Activated CD8-positive, alpha-beta memory T cell treated with anti-CD3 and anti-CD28 coated beads for 36 hours (primary cell): ENCODE data around the gene MRPL51. TPM values are rescaled to one million over a fixed set of nuclear protein-coding genes. Genes with fewer than 3 reads are reported as not detected.
"Not testable (repeated sequence)": the region's sequence is repeated elsewhere in the genome, so short reads cannot be mapped to it uniquely, and the experiment has no call there.

Experiments used
- CTCF ChIA-PET: fragments of 350-600 bp; sonication (Branson Sonifier 250); formaldehyde crosslinking; loops from one replicate; lab custom pipeline; 2021; ENCODE audit warnings: antibody characterized with exemption; lab: Charles Lee
- POLR2A ChIA-PET: fragments of 350-600 bp; sonication (Branson Sonifier 250); formaldehyde crosslinking; loops from one replicate; lab custom pipeline; 2021; ENCODE audit warnings: antibody characterized with exemption; lab: Charles Lee
- total RNA-seq, 2 experiments: library from RNA; stranded (reverse); gene quantifications; one replicate each; pipeline ENCODE4 v1.2.3, GENCODE V29; 2021

Gene MRPL51
- total RNA-seq, 2 experiments from 2014 or later, result 313 to 315 TPM

DNA sequence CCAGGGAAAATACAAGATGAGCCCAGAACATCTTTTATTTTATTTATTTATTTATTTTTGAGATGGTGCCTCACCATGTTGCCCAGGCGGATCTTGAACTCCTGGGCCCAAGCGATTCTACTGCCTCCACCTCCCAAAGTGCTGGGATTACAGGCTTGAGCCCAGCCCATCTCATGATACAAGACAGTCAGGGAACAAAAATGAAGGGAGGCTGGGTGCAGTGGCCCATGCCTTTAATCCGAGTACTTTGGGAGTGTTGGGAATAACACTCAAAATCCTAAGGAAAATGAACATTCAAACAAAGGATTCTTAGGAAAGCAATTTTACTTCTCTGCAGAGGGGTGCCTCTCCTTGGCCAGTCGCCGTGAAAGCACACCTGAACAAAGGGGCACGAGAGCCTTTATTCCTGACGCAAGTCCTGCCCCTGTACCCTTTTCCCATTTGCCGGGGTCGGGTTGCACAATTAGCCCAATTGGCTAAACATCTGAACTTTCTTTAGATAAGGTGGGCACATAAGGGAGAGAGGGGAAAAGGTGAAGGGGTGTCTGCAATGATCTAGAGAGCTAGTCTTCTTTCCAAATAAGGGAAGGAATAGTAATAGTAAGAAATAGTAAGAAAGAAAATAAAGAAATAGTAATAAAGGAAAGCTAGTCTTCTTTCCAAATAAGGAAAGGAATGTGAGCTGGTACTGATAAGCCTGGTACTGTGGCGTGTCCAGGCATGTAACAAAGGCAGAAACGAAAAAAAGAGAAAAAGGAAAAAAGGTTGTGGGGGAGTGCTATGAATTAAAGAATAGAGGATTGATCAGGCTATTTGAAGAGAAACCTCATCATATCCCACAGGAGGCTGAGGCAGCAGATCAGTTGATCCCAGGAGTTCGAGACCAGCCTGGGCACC, 14.3 kb upstream of the MRPL51 start:
- ChIA-PET POLR2A (interaction anchor here (1.2 kb wide), 1 partner anchor 32 kb away, joined by 3 read pairs; no protein-coding TSS in a partner anchor), CTCF (interaction anchor here (0.9 kb wide), 1 partner anchor 84 kb away, joined by 3 read pairs; no protein-coding TSS in a partner anchor)

DNA sequence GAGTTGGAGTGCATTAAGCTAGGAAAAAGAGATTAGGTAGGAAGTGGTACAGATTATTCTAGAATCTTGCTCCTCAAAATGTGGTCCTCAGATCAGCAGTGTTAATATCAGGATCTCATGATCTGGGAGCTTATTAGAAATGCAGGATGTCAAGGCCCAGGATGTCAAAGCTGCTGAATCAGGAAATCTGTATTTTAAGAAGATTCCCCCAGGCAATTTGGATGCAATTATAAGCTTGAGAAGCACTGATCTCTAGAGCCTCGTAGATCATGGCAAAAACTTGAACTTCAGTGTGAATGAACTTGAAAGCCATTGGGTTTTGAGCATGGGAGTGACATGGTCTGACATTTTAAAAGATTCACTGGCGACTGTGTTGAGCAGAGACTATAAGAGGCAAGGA, 7.4 kb upstream of the MRPL51 start:
- ChIA-PET POLR2A (no interaction called here), CTCF (no interaction called here)

DNA sequence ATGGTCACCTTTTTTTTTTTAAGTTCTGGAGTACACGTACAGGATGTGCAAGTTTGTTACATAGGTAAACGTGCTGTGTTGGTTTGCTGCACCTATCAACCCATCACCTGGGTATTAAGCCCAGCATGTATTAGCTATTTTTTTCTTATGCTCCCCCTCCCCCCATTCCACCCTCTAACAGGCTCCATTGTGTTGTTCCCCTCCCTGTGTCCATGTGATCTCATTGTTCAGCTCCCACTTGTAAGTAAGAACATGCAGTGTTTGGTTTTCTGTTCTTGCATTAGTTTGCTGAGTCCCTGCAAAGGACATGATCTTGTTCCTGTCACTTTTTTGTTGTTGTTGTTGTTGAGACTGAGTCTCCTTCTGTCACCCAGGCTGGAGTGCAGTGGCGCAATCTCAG, 4.2 kb upstream of the MRPL51 start:
- CTCF ChIA-PET, result interaction anchor here (1.2 to 1.4 kb wide), 2 partner anchors 14 to 38 kb away, joined by 3 read pairs; no protein-coding TSS in a partner anchor
- POLR2A ChIA-PET, result not testable (repeated sequence)

DNA sequence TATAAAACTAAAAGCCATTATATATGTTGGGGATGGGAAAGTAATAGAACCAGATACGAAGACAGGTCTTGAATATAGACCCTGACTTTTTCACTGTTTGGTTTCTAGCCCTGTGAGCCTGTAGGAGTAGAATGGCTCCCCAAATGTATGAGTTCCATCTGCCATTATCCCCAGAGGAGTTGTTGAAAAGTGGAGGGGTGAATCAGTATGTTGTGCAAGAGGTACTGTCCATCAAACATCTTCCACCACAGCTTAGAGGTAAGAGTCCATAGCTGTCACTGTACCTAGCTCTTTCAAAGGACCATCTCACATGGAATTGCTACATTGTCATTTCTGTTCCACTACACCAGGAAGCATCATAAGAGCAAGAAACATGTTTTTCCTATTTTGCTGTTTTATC, 1.9 kb upstream of the MRPL51 start:
- CTCF ChIA-PET, result interaction anchor here (0.7 to 1.3 kb wide), 4 partner anchors 30 to 72 kb away, joined by 3 to 5 read pairs (median 4); partner anchors contain the start of gene GAPDH
- POLR2A ChIA-PET, result interaction anchor here (1.0 kb wide), 1 partner anchor 38 kb away, joined by 7 read pairs; no protein-coding TSS in a partner anchor

DNA sequence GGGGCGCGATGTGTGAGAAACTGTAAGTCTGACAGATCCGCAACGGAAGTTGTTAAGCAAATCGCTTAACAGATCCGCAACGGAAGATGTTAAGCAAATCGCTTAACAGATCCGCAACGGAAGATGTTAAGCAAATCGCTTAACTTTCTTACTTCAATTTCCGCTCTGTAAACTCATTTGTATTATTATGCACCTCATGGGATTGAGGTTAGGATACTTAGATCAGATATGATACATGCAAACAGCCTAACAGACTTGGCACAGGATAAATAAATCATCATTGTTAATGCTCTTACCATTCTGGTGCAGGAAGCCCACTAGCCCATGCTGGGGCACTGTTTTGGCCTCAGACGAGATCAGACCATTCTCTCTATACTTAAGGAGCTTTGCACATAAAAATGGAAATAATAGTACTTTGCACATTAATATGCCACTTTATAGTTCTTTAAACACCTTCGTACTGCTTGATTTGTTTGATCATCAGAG, 1.2 kb upstream of the MRPL51 start:
- CTCF ChIA-PET, result interaction anchor here (0.7 to 1.3 kb wide), 3 partner anchors 40 to 71 kb away, joined by 4 to 5 read pairs (median 5); partner anchors contain the start of gene GAPDH
- POLR2A ChIA-PET, result interaction anchor here (1.0 kb wide), 1 partner anchor 38 kb away, joined by 7 read pairs; no protein-coding TSS in a partner anchor

DNA sequence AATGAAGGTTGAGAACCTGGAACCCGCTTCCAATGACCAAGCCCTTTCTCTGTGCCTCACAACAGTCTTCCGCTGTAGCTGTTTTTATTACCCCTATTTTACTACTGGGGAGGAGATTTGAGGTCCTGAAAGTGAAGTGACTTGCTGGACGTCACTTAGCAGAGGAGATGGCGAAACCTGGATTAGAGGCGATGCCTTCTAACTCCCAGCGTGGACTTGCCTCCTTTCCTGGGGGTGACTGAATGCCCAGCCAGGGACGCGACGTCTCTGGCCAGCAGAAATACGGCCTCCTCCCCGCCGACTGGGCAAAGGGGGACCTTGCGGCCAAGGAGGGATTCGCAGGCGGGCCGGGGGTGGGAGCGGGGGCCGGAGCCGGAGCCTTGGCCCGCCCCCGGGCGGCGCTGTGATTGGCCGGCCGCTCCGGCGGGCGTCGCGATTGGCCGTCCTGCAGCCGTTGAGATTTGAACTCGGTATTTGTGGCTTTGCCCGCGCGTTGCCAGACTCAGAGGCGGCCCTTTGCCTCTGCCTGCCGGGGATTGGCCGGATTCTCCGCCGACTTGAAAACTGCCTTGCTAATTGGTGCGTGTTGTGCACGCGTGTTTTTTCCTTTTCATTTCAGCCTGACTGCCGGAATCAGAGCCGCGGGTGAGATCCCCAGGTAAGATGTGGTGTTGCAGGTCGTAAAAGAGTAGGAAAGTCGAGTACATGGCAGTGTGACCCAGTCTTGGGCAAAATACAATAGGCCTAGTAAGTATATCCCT, 615 bp upstream of the MRPL51 start, which contains the start of gene NCAPD2:
TSS of gene NCAPD2 (plus strand) at position 606 of the 761 bp plus-strand sequence. CDS start 997 bp downstream, outside the sequence.
- CTCF ChIA-PET, result interaction anchor here (0.8 to 1.9 kb wide), 7 partner anchors 20 to 70 kb away, joined by 3 to 6 read pairs (median 5); no protein-coding TSS in a partner anchor
- POLR2A ChIA-PET, result interaction anchor here (0.5 to 2.0 kb wide), 14 partner anchors 9 to 374 kb away, joined by 3 to 16 read pairs (median 4); partner anchors contain the start of genes GAPDH, TPI1 and VAMP1

DNA sequence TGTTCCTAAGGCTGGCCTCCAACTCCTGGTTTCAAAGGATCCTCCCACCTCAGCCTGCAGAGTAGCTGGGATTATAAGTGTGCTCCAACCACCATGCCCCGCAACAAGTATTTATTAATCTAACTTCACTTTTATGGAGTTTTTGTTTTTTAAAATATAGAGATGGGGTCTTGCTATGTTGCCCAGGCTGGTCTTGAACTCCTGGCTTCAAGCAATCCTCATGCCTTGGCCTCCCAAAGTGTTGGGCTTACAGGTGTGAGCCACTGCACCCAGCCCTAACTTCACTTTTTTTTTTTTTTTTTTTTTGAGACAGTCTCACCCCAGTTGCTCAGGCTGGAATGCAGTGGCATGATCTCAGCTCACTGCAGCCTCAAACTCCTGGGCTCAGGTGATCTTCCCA, 2.4 kb downstream of the MRPL51 start:
- CTCF ChIA-PET, result interaction anchor here (0.7 kb wide), 1 partner anchor 358 kb away, joined by 5 read pairs; no protein-coding TSS in a partner anchor
- POLR2A ChIA-PET, result interaction anchor here (0.7 kb wide), 1 partner anchor 11 kb away, joined by 3 read pairs; no protein-coding TSS in a partner anchor

DNA sequence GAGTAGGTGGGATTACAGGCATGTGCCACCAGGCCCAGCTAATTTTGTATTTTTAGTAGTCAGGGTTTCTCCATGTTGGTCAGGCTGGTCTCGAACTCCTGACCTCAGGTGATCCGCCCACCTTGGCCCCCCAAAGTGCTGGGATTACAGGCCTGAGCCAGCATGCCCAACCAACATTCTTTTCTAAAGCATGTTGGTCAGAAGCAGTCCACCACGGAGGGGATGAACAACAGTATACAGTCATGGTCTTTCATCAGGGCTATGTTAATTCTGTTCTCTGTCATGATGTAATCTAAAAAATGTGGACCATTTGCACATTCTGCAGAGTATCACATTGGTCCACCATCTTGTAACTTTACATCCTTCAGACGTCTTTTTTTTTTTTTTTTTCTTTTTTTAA, 3.6 kb downstream of the MRPL51 start:
- ChIA-PET POLR2A (no interaction called here), CTCF (no interaction called here)

DNA sequence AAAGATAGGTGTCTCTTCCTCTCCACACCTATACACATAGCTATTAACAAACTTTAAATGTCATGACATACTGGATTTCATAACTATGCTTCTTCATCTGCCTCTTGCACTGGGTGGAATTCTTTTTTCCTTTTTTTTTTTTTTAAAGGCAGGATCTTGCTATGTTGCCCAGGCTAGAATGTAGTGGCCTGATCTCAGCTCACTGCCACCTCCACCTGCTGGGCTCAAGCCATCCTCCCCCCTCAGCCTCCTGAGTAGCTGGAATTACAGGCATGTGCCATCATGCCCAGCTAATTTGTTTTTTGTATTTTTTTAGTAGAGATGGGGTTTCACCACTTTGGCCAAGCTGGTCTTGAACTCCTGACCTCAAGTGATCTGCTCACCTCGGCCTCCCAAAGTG, 4.8 kb downstream of the MRPL51 start:
- ChIA-PET CTCF (no interaction called here), POLR2A (interaction anchor here (1.2 kb wide), 1 partner anchor 97 kb away, joined by 4 read pairs; no protein-coding TSS in a partner anchor)

DNA sequence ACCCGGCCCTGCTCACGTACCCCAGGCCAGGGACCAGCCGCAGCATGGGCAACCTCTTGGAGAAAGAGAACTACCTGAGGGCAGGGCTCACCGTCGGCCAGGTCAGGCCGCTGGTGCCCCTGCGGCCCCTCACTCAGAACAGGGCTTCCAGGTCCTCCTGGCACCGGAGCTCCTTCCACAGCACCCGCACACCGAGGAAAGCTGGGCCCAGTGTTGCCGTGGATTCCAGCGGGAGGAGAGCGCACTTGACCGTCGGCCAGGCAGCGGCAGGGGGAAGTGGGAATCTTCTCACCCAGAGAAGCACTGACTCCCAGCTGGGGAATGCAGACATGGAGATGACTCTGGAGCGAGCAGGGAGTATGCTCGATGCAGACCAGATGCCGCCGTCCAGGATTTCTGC, 14.6 kb downstream of the MRPL51 start:
- POLR2A ChIA-PET, result no interaction called here
- CTCF ChIA-PET, result no interaction called here

DNA sequence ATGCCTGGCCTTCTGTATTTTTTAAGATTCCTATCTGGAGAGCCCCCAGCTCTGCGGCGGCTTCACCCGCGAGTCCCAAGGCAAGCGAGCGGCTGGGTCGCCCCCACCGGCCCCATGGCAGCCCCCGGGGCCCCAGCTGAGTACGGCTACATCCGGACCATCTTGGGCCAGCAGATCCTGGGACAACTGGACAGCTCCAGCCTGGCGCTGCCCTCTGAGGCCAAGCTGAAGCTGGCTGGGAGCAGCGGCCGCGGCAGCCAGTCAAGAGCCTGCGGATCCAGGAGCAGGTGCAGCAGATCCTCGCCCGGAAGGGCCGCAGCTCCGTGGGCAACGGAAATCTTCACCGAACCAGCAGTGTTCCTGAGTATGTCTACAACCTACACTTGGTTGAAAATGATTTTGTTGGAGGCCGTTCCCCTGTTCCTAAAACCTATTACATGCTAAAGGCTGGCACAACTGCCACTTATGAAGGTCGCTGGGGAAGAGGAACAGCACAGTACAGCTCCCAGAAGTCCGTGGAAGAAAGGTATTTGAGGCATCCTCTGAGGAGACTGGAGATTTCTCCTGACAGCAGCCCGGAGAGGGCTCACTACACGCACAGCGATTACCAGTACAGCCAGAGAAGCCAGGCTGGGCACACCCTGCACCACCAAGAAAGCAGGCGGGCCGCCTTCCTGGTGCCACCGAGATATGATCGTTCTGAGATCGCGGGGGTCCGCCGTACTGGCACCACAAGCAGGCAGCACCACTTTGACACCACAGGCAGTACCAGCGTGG, 15.3 kb downstream of the MRPL51 start:
- CTCF ChIA-PET, POLR2A ChIA-PET: not testable (repeated sequence)

DNA sequence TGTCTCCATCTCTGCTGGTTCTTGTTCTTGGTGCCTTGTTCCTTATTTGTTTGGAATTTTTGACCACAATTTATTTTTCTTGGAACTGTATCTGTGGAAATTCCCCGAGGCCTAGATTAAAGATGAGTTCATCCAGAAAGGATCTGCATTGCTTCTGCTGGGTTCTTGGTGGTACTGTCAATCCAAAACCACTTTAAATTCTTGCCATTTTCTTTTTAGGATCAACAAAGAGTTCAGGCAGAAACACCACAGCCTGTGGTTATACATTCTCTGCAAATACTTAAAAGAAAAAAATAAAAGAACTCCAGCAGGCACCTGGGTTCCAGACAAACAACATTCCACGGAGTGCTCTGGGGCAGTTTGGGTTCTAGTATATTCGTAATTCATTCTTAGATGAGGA, 16.6 kb downstream of the MRPL51 start:
- ChIA-PET POLR2A (no interaction called here), CTCF (no interaction called here)

DNA sequence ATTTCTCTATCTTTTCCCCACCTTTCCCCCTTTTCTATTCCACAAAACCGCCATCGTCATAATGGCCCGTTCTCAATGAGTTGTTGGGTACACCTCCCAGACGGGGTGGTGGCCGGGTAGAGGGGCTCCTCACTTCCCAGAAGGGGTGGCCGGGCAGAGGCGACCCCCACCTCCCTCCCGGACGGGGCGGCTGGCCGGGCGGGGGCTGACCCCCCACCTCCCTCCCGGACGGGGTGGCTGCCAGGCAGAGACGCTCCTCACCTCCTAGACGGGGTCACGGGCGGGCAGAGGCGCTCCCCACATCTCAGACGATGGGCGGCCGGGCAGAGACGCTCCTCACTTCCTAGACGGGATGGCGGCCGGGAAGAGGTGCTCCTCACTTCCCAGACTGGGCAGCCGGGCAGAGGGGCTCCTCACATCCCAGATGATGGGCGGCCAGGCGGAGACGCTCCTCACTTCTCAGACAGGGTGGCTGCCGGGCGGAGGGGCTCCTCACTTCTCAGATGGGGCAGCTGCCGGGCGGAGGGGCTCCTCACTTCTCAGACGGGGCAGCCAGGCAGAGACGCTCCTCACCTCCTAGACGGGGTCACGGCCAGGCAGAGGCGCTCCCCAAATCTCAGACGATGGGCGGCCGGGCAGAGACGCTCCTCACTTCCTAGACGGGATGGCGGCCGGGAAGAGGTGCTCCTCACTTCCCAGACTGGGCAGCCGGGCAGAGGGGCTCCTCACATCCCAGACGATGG, 17.7 kb downstream of the MRPL51 start:
- POLR2A ChIA-PET, CTCF ChIA-PET: not testable (repeated sequence)

DNA sequence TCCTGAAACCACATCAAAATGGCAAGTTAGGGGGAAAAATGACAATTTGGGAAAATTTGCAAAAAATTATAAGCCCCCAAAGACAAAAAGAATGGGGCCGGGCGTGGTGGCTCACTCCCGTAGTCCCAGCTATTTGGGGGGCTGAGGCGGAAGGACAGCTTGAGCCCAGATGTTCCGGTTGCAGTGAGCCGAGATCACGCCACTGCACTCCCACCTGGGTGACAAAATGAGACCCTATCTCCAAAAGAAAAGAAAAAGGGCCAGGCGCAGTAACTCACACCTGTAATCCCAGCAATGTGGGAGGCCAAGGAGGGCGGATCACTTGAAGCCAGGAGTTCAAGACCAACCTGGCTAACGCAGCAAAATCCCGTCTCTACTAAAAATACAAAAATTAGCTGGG, 20.6 kb downstream of the MRPL51 start:
- ChIA-PET CTCF (interaction anchor here (2.1 kb wide), 1 partner anchor 30 kb away, joined by 5 read pairs; no protein-coding TSS in a partner anchor), POLR2A (no interaction called here)

DNA sequence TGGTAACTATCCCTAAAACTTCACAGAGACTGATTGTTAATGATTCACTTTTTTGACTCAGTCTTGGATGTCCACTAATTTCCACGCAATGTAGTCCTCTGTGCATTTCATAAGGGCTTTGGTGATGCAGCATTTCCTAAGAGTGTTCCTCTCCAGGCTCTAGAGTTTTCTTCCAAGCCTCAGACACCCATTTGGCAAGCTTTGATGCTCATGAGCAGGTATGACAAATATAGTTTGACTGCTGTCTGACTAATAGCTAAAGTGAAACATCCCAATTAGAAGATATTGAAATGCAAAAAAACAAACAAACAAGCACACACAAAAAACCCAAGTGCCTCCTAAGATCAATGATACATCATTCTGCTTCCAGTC, 21.1 kb downstream of the MRPL51 start:
- POLR2A ChIA-PET, result no interaction called here

DNA sequence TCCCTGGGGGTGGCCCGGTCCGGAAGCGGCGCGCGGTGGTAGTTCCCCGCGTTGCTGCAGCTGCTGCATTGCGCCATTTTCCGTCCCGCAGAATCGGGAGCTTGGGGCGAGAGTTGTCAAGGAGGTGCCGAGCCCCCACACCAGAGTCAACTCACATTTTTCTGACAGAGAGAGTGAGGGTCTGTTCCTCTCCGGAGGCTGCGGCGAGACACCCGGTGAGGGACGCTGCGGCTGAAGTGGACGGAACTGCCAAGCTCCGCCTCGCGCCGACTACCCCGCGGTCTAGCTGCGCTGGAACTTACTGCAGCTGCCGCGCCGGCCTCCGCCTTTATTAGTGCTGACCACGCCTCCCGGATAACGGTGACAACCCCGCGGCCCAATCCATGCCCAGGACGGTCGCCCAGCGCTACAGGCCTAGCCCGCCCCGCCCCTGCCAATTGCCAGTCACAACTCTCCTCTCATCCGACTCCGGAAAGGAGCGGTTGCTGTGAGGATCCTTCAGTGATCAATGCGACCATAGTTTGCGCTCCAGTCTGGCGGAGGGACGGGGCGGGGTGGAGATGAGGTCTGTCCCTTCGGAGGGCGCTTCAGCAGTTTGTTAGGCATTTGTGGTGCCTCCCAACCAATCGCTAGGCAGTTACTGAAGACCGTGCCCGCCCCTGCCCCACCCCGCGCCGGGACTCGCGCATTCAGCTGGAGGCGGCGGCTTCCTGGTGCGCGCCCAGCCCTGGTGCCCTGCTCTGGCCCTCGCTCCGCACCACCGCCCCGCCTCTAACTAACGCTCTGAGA, 22.5 kb downstream of the MRPL51 start, which contains the start of gene VAMP1:
TSS of gene VAMP1 (minus strand) at position 303 of the 789 bp plus-strand sequence. CDS start at position 157, 146 bp downstream.
- CTCF ChIA-PET, result interaction anchor here (0.6 to 2.7 kb wide), 10 partner anchors 9 to 314 kb away, joined by 3 to 16 read pairs (median 4); partner anchors contain the start of gene TAPBPL
- POLR2A ChIA-PET, result interaction anchor here (0.5 to 3.1 kb wide), 17 partner anchors 9 to 1594 kb away, joined by 3 to 29 read pairs (median 7); partner anchors contain the start of genes C12orf57, CD27, COPS7A and GAPDH

More for the DNA sequence above, 21.1 kb downstream of the MRPL51 start:
- CTCF ChIA-PET, result interaction anchor here (2.1 to 2.7 kb wide), 2 partner anchors 29 to 48 kb away, joined by 5 to 16 read pairs; no protein-coding TSS in a partner anchor
